ENCODE data around the gene SMAGP. TPM values are rescaled to one million over a fixed set of nuclear protein-coding genes. Genes with fewer than 3 reads are reported as not detected.

SMAGP gene
- total RNA-seq, 6 experiments from 2014 or later, result 2.9 to 9.7 (median 5.6) TPM

- 39% methylated on average over 9 of the region's 9 CpGs for WGBS (ENCODE audit: insufficient coverage, low coverage, low lambda C conversion rate, missing lambda C conversion rate)
- H3K4me3 ChIP-seq, result peak overlapping the region; percentile 66 to 77 (median 76)
- no peaks in the 10 kb centered on the region for H3K27me3 ChIP-seq
- no peaks in the 10 kb centered on the region for H3K9me3 ChIP-seq
- H3K27ac ChIP-seq, result peak overlapping the region; percentile 56 to 82 (median 76)
- H3K36me3 ChIP-seq, result no peaks in the 10 kb centered on the region
- no peak for DNase-seq
- intact Hi-C loops (cut with DNase I), result loop anchor here in 1 of 2 donors (5.0 kb wide), 1 partner anchor 71 kb away; no protein-coding TSS in a partner anchor
- peaks cover 0 to 6% (median 2%) of the 10 kb centered on the region in 4 donors for H3K4me1 ChIP-seq
- peak in 3 of 4 donors; percentile 7 to 55 (median 27) for ATAC-seq
- TF ChIP-seq POLR2A (IDR thresholded peaks at IDR 0.05), result no peak
- TF ChIP-seq CTCF (IDR thresholded peaks at IDR 0.05), result no peak
These were observed 820 bp upstream of the SMAGP start for GRCh38 chr12:51270951-51271518.

- 24% methylated on average over 9 of the region's 59 CpGs for WGBS (ENCODE audit: insufficient coverage, low coverage, low lambda C conversion rate, missing lambda C conversion rate)
- H3K9me3 ChIP-seq, result no peaks in the 10 kb centered on the region
- DNase-seq (peak; percentile 77 to 83 (median 79)), ATAC-seq (peak; percentile 81 to 93 (median 84))
- peak; percentile 40 to 56 (median 52) for TF ChIP-seq CTCF (IDR thresholded peaks at IDR 0.05)
- no peak for TF ChIP-seq POLR2A (IDR thresholded peaks at IDR 0.05)
- intact Hi-C loops (cut with DNase I), result loop anchor here in 1 of 2 donors (5.0 kb wide), 1 partner anchor 73 kb away; no protein-coding TSS in a partner anchor
- H3K27ac ChIP-seq, result peak overlapping the region; percentile 56 to 82 (median 76)
- H3K4me3 ChIP-seq, result peak overlapping the region; percentile 66 to 77 (median 76)
- peaks cover 0 to 6% (median 2%) of the 10 kb centered on the region in 4 donors for H3K4me1 ChIP-seq
- no peaks in the 10 kb centered on the region for H3K27me3 ChIP-seq
- H3K36me3 ChIP-seq, result no peaks in the 10 kb centered on the region
These were observed 795 bp downstream of the SMAGP start for GRCh38 chr12:51269174-51270066.

- peaks cover 0 to 6% (median 0%) of the 10 kb centered on the region in 4 donors for H3K4me1 ChIP-seq
- H3K4me3 ChIP-seq, result no peak overlapping the region
- no peaks in the 10 kb centered on the region for H3K9me3 ChIP-seq
- ATAC-seq, result no peak
- no peak for DNase-seq
- intact Hi-C loops (cut with DNase I), result no loop called here
- H3K36me3 ChIP-seq, result no peaks in the 10 kb centered on the region
- TF ChIP-seq CTCF (IDR thresholded peaks at IDR 0.05) (no peak), POLR2A (IDR thresholded peaks at IDR 0.05) (no peak)
- H3K27ac ChIP-seq, result no peak overlapping the region
- no peaks in the 10 kb centered on the region for H3K27me3 ChIP-seq
These were observed 5.2 kb downstream of the SMAGP start for GRCh38 chr12:51265024-51265423.

GRCh38 chr12:51264297-51264696, 5.9 kb downstream of the SMAGP start:
- Histone ChIP-seq H3K27ac (no peak overlapping the region), H3K27me3 (no peaks in the 10 kb centered on the region), H3K9me3 (no peaks in the 10 kb centered on the region), H3K4me1 (peaks cover 0 to 5% (median 0%) of the 10 kb centered on the region in 4 donors), H3K36me3 (no peaks in the 10 kb centered on the region), H3K4me3 (no peak overlapping the region)
- ATAC-seq (no peak), DNase-seq (no peak)
- TF ChIP-seq POLR2A (IDR thresholded peaks at IDR 0.05), result no peak
- TF ChIP-seq CTCF (IDR thresholded peaks at IDR 0.05), result no peak
- WGBS (ENCODE audit: insufficient coverage, low coverage, low lambda C conversion rate, missing lambda C conversion rate), result 95% methylated on average over 3 of the region's 5 CpGs
- intact Hi-C loops (cut with DNase I), result no loop called here

Measured in right lobe of liver (tissue), 6 donors.